Karpas-422 (cell line): ENCODE results near the gene EPN2. TPM values are rescaled to one million over a fixed set of nuclear protein-coding genes. Genes with fewer than 3 reads are reported as not detected.

Experiments
- DNase-seq: peaks from one replicate; pipeline ENCODE4 v3.0.0-alpha.2; 2015
- H2AFZ ChIP-seq: fragments of 200-600 bp; sonication (generic); 2 replicates; pipeline ENCODE4 v1.6.1; 2014; ENCODE audit warnings: antibody characterized with exemption, low read length, mixed read lengths
- H3K27ac ChIP-seq: fragments of 200-600 bp; sonication (generic); 2 replicates; pipeline ENCODE4 v1.5.1; 2014; ENCODE audit warnings: mild to moderate bottlenecking, low read length, moderate library complexity
- H3K27me3 ChIP-seq: fragments of 200-600 bp; sonication (generic); 2 replicates; pipeline ENCODE4 v1.6.1; 2014; ENCODE audit warnings: low read length, mixed read lengths
- H3K36me3 ChIP-seq: fragments of 200-600 bp; sonication (generic); 2 replicates; pipeline ENCODE4 v1.6.1; 2014; ENCODE audit warnings: low read length, mixed read lengths; ENCODE audit not compliant: insufficient read depth
- H3K4me1 ChIP-seq: fragments of 200-600 bp; sonication (generic); 2 replicates; pipeline ENCODE4 v1.6.1; 2014; ENCODE audit warnings: mild to moderate bottlenecking, low read length, mixed read lengths
- H3K4me2 ChIP-seq: fragments of 200-600 bp; sonication (generic); 2 replicates; pipeline ENCODE4 v1.6.1; 2014; ENCODE audit warnings: low read length, low read depth, mild to moderate bottlenecking; ENCODE audit not compliant: poor library complexity, severe bottlenecking
- H3K4me3 ChIP-seq: fragments of 200-600 bp; sonication (generic); 2 replicates; pipeline ENCODE4 v1.5.1; 2014; ENCODE audit warnings: mild to moderate bottlenecking, antibody characterized with exemption, low read length, mixed read lengths
- H3K79me2 ChIP-seq: fragments of 200-600 bp; sonication (generic); 2 replicates; pipeline ENCODE4 v1.6.1; 2014; ENCODE audit warnings: mild to moderate bottlenecking, low read length, mixed read lengths
- H3K9ac ChIP-seq: fragments of 200-600 bp; sonication (generic); 2 replicates; pipeline ENCODE4 v1.6.0; 2014; ENCODE audit warnings: low read length
- H3K9me2 ChIP-seq: fragments of 200-600 bp; sonication (generic), shearing (Covaris generic); replicated peaks from 2 replicates; pipeline ENCODE4 v1.6.0; 2014; ENCODE audit warnings: mild to moderate bottlenecking, low read length, moderate library complexity; ENCODE audit not compliant: insufficient read depth
- H3K9me3 ChIP-seq: fragments of 300-700, 200-600 bp; sonication (generic); 2 replicates; pipeline ENCODE4 v1.6.1; 2014; ENCODE audit warnings: low read length, mixed read lengths
- H4K20me1 ChIP-seq: fragments of 200-600 bp; sonication (generic); 2 replicates; pipeline ENCODE4 v1.6.1; 2014; ENCODE audit warnings: mild to moderate bottlenecking, antibody characterized with exemption, low read length, low read depth; ENCODE audit not compliant: insufficient read depth
- total RNA-seq: library from RNA; depleted of rRNA; stranded (reverse); fragments of >200 nt; shearing (Covaris generic); gene quantifications from 2 replicates; pipeline ENCODE4 v1.2.3, GENCODE V29; 2014; ENCODE audit warnings: low replicate concordance

EPN2 gene
- total RNA-seq, 1 experiment from 2014 or later, result 17.6 TPM

GRCh38 chr17:19244781-19245180 is 7.6 kb downstream of the EPN2 start:
- no peak overlapping the region for H2AFZ ChIP-seq
- no peak overlapping the region for H3K27ac ChIP-seq
- H3K4me1 ChIP-seq, result peaks cover 9% of the 10 kb centered on the region
- no peak overlapping the region for H3K4me3 ChIP-seq
- no peak overlapping the region for H3K9ac ChIP-seq
- no peaks in the 10 kb centered on the region for H3K79me2 ChIP-seq
- H3K36me3 ChIP-seq, result no peaks in the 10 kb centered on the region
- no peaks in the 10 kb centered on the region for H3K9me2 ChIP-seq
- no peaks in the 10 kb centered on the region for H3K9me3 ChIP-seq
- no peak for DNase-seq
- peaks cover 35% of the 10 kb centered on the region; the same call in 1 of the 2 replicates for H4K20me1 ChIP-seq
- H3K27me3 ChIP-seq, result no peaks in the 10 kb centered on the region
- no peak overlapping the region for H3K4me2 ChIP-seq

GRCh38 chr17:19247473-19247872 is 10.3 kb downstream of the EPN2 start:
- H3K4me2 ChIP-seq, result no peak overlapping the region
- peaks cover 9% of the 10 kb centered on the region for H3K4me1 ChIP-seq
- H3K9me3 ChIP-seq, result no peaks in the 10 kb centered on the region
- no peak for DNase-seq
- H3K27me3 ChIP-seq, result no peaks in the 10 kb centered on the region
- no peak overlapping the region for H3K9ac ChIP-seq
- H3K27ac ChIP-seq, result no peak overlapping the region
- H4K20me1 ChIP-seq, result peaks cover 34% of the 10 kb centered on the region; the same call in 1 of the 2 replicates
- H3K79me2 ChIP-seq, result no peaks in the 10 kb centered on the region
- H2AFZ ChIP-seq, result no peak overlapping the region
- H3K9me2 ChIP-seq, result no peaks in the 10 kb centered on the region
- no peak overlapping the region for H3K4me3 ChIP-seq
- no peaks in the 10 kb centered on the region for H3K36me3 ChIP-seq

- Histone ChIP-seq H3K27me3 (no peaks in the 10 kb centered on the region), H2AFZ (no peak overlapping the region), H4K20me1 (peaks cover 34% of the 10 kb centered on the region; the same call in 1 of the 2 replicates), H3K4me2 (no peak overlapping the region), H3K4me1 (peaks cover 9% of the 10 kb centered on the region), H3K79me2 (no peaks in the 10 kb centered on the region), H3K9me3 (peaks cover 3% of the 10 kb centered on the region; the same call in 1 of the 2 replicates), H3K4me3 (no peak overlapping the region), H3K9me2 (no peaks in the 10 kb centered on the region), H3K36me3 (no peaks in the 10 kb centered on the region), H3K9ac (no peak overlapping the region), H3K27ac (no peak overlapping the region)
- no peak for DNase-seq
Observed at GRCh38 chr17:19248151-19248927, 11.2 kb downstream of the EPN2 start.

DNA sequence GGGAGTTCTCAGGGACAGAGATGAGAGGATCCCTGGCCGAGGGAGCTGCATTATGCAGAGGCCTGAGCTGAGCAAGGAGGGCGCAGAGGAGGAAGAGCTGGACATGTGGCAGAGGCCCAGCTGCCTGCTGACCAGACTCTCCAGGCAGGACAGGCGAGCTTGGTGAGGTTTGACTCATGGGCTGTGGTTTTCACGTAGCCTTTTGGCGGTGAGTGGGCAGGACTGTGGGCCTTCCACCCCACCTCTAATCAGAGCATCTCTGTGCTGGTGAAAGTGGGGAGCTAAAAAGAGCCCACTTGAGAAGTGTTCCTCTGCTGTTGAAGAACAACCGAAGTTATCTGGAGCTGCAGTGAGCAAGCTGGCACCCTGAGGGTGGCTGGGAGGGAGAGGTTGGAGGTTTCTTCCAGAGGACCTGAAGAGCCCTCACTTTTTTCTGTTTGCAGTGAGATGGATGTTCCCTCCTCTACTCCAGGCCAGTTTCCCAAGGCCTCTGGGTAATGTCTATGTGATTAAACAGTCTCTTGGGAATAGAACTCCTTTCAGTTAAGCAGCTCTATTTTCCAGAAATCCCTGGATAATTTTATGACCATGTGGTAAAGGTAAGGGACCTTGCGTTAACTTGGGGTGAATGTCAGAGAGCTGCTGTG is 11.9 kb downstream of the EPN2 start:
- Histone ChIP-seq H3K4me2 (no peak overlapping the region), H3K9me2 (no peaks in the 10 kb centered on the region), H3K4me3 (no peak overlapping the region), H3K27ac (no peak overlapping the region), H3K36me3 (no peaks in the 10 kb centered on the region), H3K27me3 (no peaks in the 10 kb centered on the region), H3K79me2 (no peaks in the 10 kb centered on the region), H4K20me1 (peaks cover 34% of the 10 kb centered on the region; the same call in 1 of the 2 replicates), H2AFZ (no peak overlapping the region), H3K9ac (no peak overlapping the region), H3K9me3 (peaks cover 3% of the 10 kb centered on the region; the same call in 1 of the 2 replicates), H3K4me1 (peaks cover 9% of the 10 kb centered on the region)
- no peak for DNase-seq

DNA sequence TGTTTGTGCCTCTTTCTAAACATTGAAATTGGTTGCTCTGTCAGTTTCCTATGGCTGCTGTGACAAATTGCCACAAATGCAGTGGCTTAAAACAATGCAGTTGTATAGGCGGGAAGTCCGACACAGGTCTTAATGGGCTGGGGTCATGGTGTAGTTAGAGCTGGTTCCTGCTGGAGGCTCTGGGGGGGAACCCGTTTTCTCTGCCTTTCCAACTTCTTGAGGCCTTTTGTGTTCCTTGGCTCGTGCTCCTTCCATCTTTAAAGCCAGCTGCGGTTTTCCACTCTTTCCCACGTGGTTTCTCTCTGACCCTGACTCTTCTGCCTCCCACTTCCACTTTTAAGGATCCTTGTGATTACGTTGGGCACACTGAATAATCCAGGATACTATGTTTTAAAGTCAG is 12.5 kb downstream of the EPN2 start:
- H3K9me3 ChIP-seq, result peaks cover 3% of the 10 kb centered on the region; the same call in 1 of the 2 replicates
- peaks cover 9% of the 10 kb centered on the region for H3K4me1 ChIP-seq
- H3K79me2 ChIP-seq, result no peaks in the 10 kb centered on the region
- H4K20me1 ChIP-seq, result peaks cover 36% of the 10 kb centered on the region; the same call in 1 of the 2 replicates
- H3K36me3 ChIP-seq, result no peaks in the 10 kb centered on the region
- no peak overlapping the region for H3K4me3 ChIP-seq
- H3K27me3 ChIP-seq, result no peaks in the 10 kb centered on the region
- H3K9ac ChIP-seq, result no peak overlapping the region
- H3K9me2 ChIP-seq, result no peaks in the 10 kb centered on the region
- H3K27ac ChIP-seq, result no peak overlapping the region
- H2AFZ ChIP-seq, result no peak overlapping the region
- H3K4me2 ChIP-seq, result no peak overlapping the region
- DNase-seq, result no peak

- no peak overlapping the region for H3K9ac ChIP-seq
- H3K4me2 ChIP-seq, result no peak overlapping the region
- H3K4me3 ChIP-seq, result no peak overlapping the region
- H3K4me1 ChIP-seq, result peaks cover 9% of the 10 kb centered on the region
- no peak for DNase-seq
- no peaks in the 10 kb centered on the region for H3K36me3 ChIP-seq
- no peak overlapping the region for H3K27ac ChIP-seq
- H3K9me2 ChIP-seq, result no peaks in the 10 kb centered on the region
- H2AFZ ChIP-seq, result no peak overlapping the region
- H4K20me1 ChIP-seq, result peaks cover 36% of the 10 kb centered on the region; the same call in 1 of the 2 replicates
- no peaks in the 10 kb centered on the region for H3K79me2 ChIP-seq
- H3K27me3 ChIP-seq, result no peaks in the 10 kb centered on the region
- peaks cover 3% of the 10 kb centered on the region; the same call in 1 of the 2 replicates for H3K9me3 ChIP-seq
Observed at GRCh38 chr17:19250421-19251173, 13.4 kb downstream of the EPN2 start.

GRCh38 chr17:19253112-19253511 is 15.9 kb downstream of the EPN2 start:
- Histone ChIP-seq H3K4me3 (no peak overlapping the region), H4K20me1 (peaks cover 37% of the 10 kb centered on the region), H3K79me2 (no peaks in the 10 kb centered on the region), H3K27me3 (no peaks in the 10 kb centered on the region), H3K9me3 (peaks cover 3% of the 10 kb centered on the region; the same call in 1 of the 2 replicates), H3K36me3 (no peaks in the 10 kb centered on the region), H3K4me1 (peaks cover 4% of the 10 kb centered on the region), H3K27ac (no peak overlapping the region), H3K4me2 (no peak overlapping the region), H3K9me2 (no peaks in the 10 kb centered on the region), H2AFZ (no peak overlapping the region), H3K9ac (no peak overlapping the region)
- DNase-seq, result no peak

DNA sequence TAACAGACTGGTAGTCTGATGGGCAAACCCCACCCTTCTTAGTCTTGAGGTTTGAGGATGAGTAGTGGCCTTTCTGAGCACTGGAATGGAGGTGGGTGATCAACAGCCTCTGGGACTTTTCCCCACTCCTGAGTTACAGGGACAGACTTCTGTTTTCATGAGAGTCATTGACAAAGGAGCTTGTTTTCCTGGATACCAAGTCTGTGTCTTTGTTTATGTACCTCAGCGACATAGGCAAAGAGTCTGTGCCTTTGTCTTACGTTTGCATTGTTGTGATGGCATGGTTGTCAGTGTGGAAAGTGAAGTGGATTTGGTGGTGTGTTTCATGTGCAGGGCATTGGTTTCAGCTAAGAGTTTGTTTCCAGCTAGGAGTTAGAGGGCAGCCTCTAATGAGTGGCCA is 17.5 kb downstream of the EPN2 start:
- no peaks in the 10 kb centered on the region for H3K79me2 ChIP-seq
- no peak overlapping the region for H3K27ac ChIP-seq
- no peak for DNase-seq

More for the DNA sequence above, 17.5 kb downstream of the EPN2 start:
- H3K27me3 ChIP-seq, result no peaks in the 10 kb centered on the region
- no peak overlapping the region for H3K4me2 ChIP-seq
- no peak overlapping the region for H2AFZ ChIP-seq
- no peaks in the 10 kb centered on the region for H3K4me1 ChIP-seq
- peaks cover 3% of the 10 kb centered on the region; the same call in 1 of the 2 replicates for H3K9me3 ChIP-seq
- H3K4me3 ChIP-seq, result no peak overlapping the region
- no peak overlapping the region for H3K9ac ChIP-seq
- peaks cover 32% of the 10 kb centered on the region for H4K20me1 ChIP-seq
- no peaks in the 10 kb centered on the region for H3K36me3 ChIP-seq
- H3K9me2 ChIP-seq, result no peaks in the 10 kb centered on the region
